GM12892 (cell line): ENCODE results near the gene TPST1.

Experiments used
- POLR2A ChIP-seq: IDR thresholded peaks from 2 replicates; pipeline ENCODE4 v1.6.1; 2011; ENCODE audit warnings: low read depth, low read length, control low read depth
- POLR2AphosphoS5 ChIP-seq: IDR thresholded peaks from 2 replicates; pipeline ENCODE4 v1.6.1; 2011; ENCODE audit warnings: low read depth, low read length, control low read depth
- TAF1 ChIP-seq: IDR thresholded peaks from 2 replicates; pipeline ENCODE4 v1.6.1; 2011; ENCODE audit warnings: low read depth, mild to moderate bottlenecking, control low read depth, low read length, borderline replicate concordance

GRCh38 chr7:66188645-66189044, 16.5 kb upstream of the TPST1 start:
- TF ChIP-seq POLR2A, result no peak
- TF ChIP-seq POLR2AphosphoS5, result no peak
- no peak for TF ChIP-seq TAF1
